Dermis blood vessel endothelial cell (primary cell): Measurements from ENCODE around the gene MRPL18. TPM values are rescaled to one million over a fixed set of nuclear protein-coding genes. Genes with fewer than 3 reads are reported as not detected.
A peak's percentile ranks its signal among the peaks of the same experiment; 100 is the strongest.
"Not testable (repeated sequence)": the region's sequence is repeated elsewhere in the genome, so short reads cannot be mapped to it uniquely, and the experiment has no call there.

Experiments
- DNase-seq: peaks from one replicate; pipeline ENCODE4 v3.0.0; 2010
- total RNA-seq: library from RNA; depleted of rRNA; stranded (reverse); fragments of >200 nt; gene quantifications from 2 replicates; pipeline ENCODE4 v1.2.3, GENCODE V29; 2014

MRPL18 gene
- total RNA-seq, result 67.6 and 69.4 TPM in 2 replicates

- peak; percentile 98 for DNase-seq
Observed at GRCh38 chr6:159790149-159790955, at the start of gene MRPL18. Gene MRPL18, plus strand, starts transcription at chr6:159790467. Its CDS starts 121 bp downstream, at chr6:159790588.

GRCh38 chr6:159742165-159742564, 48.1 kb upstream of the MRPL18 start:
- DNase-seq, result no peak

- DNase-seq, result no peak
Observed at GRCh38 chr6:159745081-159745480, 45.2 kb upstream of the MRPL18 start.

GRCh38 chr6:159746759-159747158, 43.5 kb upstream of the MRPL18 start:
- DNase-seq, result no peak

- not testable (repeated sequence) for DNase-seq
Observed at GRCh38 chr6:159748127-159748526, 42.1 kb upstream of the MRPL18 start.

- no peak for DNase-seq
Observed at GRCh38 chr6:159751448-159751847, 38.8 kb upstream of the MRPL18 start.

GRCh38 chr6:159753081-159753872, 37.0 kb upstream of the MRPL18 start:
- DNase-seq, result no peak

- DNase-seq, result no peak
Observed at GRCh38 chr6:159754401-159754800, 35.9 kb upstream of the MRPL18 start.

- no peak for DNase-seq
Observed at GRCh38 chr6:159754959-159755914, 35.0 kb upstream of the MRPL18 start.

- DNase-seq, result no peak
Observed at GRCh38 chr6:159756508-159756907, 33.8 kb upstream of the MRPL18 start.

GRCh38 chr6:159758031-159759001, 32.0 kb upstream of the MRPL18 start:
- peak; percentile 16 for DNase-seq

- DNase-seq, result no peak
Observed at GRCh38 chr6:159759645-159760044, 30.6 kb upstream of the MRPL18 start.

GRCh38 chr6:159760602-159761057, 29.6 kb upstream of the MRPL18 start:
- peak; percentile 71 for DNase-seq

GRCh38 chr6:159761129-159761872, 29.0 kb upstream of the MRPL18 start:
- peak; percentile 45 for DNase-seq

GRCh38 chr6:159761873-159762680, 28.2 kb upstream of the MRPL18 start, which contains the start of gene ACAT2:
Gene ACAT2, plus strand, starts transcription at chr6:159762045. Its CDS starts 43 bp downstream, at chr6:159762088.
- DNase-seq, result peak; percentile 96

GRCh38 chr6:159762681-159763293, 27.5 kb upstream of the MRPL18 start:
- DNase-seq, result peak; percentile 22

- DNase-seq, result no peak
Observed at GRCh38 chr6:159766906-159767305, 23.4 kb upstream of the MRPL18 start.

- DNase-seq, result no peak
Observed at GRCh38 chr6:159769470-159769869, 20.8 kb upstream of the MRPL18 start.

GRCh38 chr6:159772196-159772595, 18.1 kb upstream of the MRPL18 start:
- DNase-seq, result no peak
